ENCODE measurements around the gene MYO9B. TPM values are rescaled to one million over a fixed set of nuclear protein-coding genes. Genes with fewer than 3 reads are reported as not detected.

Gene MYO9B
- total RNA-seq, 1 experiment from 2014 or later = 68.3 TPM

DNA sequence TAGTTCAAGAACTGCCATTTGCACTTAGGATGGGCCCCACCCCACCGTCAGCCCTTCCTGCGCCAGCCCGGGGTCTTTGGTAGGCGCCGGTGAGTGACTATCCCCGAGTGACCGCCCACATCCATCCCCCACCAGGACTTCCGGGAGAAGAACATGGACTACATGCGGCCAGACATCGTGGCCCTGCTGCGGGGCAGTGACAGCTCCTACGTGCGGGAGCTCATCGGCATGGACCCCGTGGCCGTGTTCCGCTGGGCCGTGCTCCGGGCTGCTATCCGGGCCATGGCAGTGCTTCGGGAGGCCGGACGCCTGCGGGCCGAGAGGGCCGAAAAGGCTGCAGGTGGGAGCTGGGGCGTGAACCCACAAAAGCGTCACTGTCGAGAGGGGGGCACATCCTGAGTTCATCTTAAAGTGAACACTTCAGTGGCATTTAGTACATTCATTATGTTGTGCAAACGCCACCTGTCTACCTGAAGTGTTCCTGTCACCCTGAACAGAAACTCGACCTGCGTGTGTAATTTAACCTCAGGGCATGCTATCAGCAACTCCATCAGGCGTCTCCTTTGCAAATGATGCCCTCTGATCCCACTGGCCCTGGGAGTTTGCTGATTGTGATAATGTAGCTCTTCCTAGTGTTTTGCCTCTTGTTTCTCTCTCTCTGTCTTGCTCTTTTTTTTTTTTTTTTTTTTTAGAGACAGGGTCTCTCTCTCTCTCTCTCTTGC, 97.2 kb downstream of the MYO9B start:
- POLR2A ChIA-PET (ENCODE audit: unreplicated experiment) = no interaction called here
- H3K9ac ChIP-seq (ENCODE audit: low read length) = no peak overlapping the region
- DNase-seq = no peak
- TF ChIP-seq, protein P1, sequence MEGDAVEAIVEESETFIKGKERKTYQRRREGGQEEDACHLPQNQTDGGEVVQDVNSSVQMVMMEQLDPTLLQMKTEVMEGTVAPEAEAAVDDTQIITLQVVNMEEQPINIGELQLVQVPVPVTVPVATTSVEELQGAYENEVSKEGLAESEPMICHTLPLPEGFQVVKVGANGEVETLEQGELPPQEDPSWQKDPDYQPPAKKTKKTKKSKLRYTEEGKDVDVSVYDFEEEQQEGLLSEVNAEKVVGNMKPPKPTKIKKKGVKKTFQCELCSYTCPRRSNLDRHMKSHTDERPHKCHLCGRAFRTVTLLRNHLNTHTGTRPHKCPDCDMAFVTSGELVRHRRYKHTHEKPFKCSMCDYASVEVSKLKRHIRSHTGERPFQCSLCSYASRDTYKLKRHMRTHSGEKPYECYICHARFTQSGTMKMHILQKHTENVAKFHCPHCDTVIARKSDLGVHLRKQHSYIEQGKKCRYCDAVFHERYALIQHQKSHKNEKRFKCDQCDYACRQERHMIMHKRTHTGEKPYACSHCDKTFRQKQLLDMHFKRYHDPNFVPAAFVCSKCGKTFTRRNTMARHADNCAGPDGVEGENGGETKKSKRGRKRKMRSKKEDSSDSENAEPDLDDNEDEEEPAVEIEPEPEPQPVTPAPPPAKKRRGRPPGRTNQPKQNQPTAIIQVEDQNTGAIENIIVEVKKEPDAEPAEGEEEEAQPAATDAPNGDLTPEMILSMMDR (conservative IDR thresholded peaks at IDR 0.05; ENCODE audit: low read depth, low read length) = no peak
- no peak for TF ChIP-seq EZH2phosphoT487 (IDR thresholded peaks at IDR 0.05; ENCODE audit: borderline replicate concordance, low read length)
- TF ChIP-seq EZH2 (IDR thresholded peaks at IDR 0.05; ENCODE audit: low read length, unreplicated experiment) = no peak
- no peaks in the 10 kb centered on the region for H3K9me3 ChIP-seq (ENCODE audit: low read length)
- H3K9me2 ChIP-seq (replicated peaks; ENCODE audit: low read length) = no peaks in the 10 kb centered on the region
- H3K4me2 ChIP-seq (ENCODE audit: low read length) = no peak overlapping the region
- H3K27me3 ChIP-seq (ENCODE audit: low read length) = no peaks in the 10 kb centered on the region
- no peak overlapping the region for H2AFZ ChIP-seq (ENCODE audit: low read length)
- no peak overlapping the region for H3K27ac ChIP-seq (ENCODE audit: low read length)
- ATAC-seq = no peak
- peaks cover 36% of the 10 kb centered on the region for H3K36me3 ChIP-seq (ENCODE audit: low read depth, low read length)
- CTCF ChIA-PET = no interaction called here
- intact Hi-C loops (cut with micrococcal nuclease) = no loop called here
- no TSS peak for BruUV-seq (replicated peaks)
- H3K79me2 ChIP-seq (ENCODE audit: low read length) = no peaks in the 10 kb centered on the region
- H3F3A ChIP-seq (ENCODE audit: low read length, unreplicated experiment) = no peaks in the 10 kb centered on the region
- peaks cover 11% of the 10 kb centered on the region for H3K4me1 ChIP-seq (ENCODE audit: insufficient read depth, low read length)
- no peak overlapping the region for H3K4me3 ChIP-seq (ENCODE audit: low read length)
- no peaks in the 10 kb centered on the region for H4K20me1 ChIP-seq (ENCODE audit: low read length)

DNA sequence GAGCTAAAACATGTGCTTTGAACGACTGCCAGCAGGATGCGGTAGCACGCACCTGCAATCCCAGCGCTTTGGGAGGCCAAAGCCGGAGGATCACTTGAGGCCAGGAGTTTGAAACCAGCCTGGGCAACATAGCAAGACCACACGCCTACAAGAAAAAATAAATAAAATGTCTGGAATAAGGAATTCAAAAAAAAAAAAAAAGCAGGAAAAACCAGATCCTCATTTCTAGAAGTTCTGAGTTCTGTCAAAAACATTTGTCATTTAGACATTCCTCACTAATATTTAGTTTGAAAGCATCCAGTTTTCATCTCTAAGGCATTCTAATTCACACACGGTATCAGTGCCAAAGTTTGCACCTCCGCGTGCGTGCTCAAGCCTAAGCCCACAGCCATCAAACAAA, 102.7 kb downstream of the MYO9B start:
- no peaks in the 10 kb centered on the region for H3K79me2 ChIP-seq (ENCODE audit: low read length)
- H3K9me2 ChIP-seq (replicated peaks; ENCODE audit: low read length) = no peaks in the 10 kb centered on the region
- H3K36me3 ChIP-seq (ENCODE audit: low read depth, low read length) = 0 out of 2 replicates have a peak, but pooled peaks cover 8% of the 10 kb centered on the region
- no peak for DNase-seq
- CTCF ChIA-PET = no interaction called here
- intact Hi-C loops (cut with micrococcal nuclease) = no loop called here
- TF ChIP-seq EZH2phosphoT487 (IDR thresholded peaks at IDR 0.05; ENCODE audit: borderline replicate concordance, low read length) = no peak
- TF ChIP-seq, protein P1 (conservative IDR thresholded peaks at IDR 0.05; ENCODE audit: low read depth, low read length) = no peak
- TF ChIP-seq EZH2 (IDR thresholded peaks at IDR 0.05; ENCODE audit: low read length, unreplicated experiment) = no peak
- no peaks in the 10 kb centered on the region for H3K27me3 ChIP-seq (ENCODE audit: low read length)
- no peaks in the 10 kb centered on the region for H3K9me3 ChIP-seq (ENCODE audit: low read length)
- H3K27ac ChIP-seq (ENCODE audit: low read length) = no peak overlapping the region
- H4K20me1 ChIP-seq (ENCODE audit: low read length) = no peaks in the 10 kb centered on the region
- BruUV-seq (replicated peaks) = TSS peak; percentile 13
- H3F3A ChIP-seq (ENCODE audit: low read length, unreplicated experiment) = no peaks in the 10 kb centered on the region
- H3K9ac ChIP-seq (ENCODE audit: low read length) = no peak overlapping the region
- no peak overlapping the region for H3K4me3 ChIP-seq (ENCODE audit: low read length)
- no peak overlapping the region for H2AFZ ChIP-seq (ENCODE audit: low read length)
- no peak for ATAC-seq
- peaks cover 5% of the 10 kb centered on the region for H3K4me1 ChIP-seq (ENCODE audit: insufficient read depth, low read length)
- POLR2A ChIA-PET (ENCODE audit: unreplicated experiment) = no interaction called here
- H3K4me2 ChIP-seq (ENCODE audit: low read length) = no peak overlapping the region

DNA sequence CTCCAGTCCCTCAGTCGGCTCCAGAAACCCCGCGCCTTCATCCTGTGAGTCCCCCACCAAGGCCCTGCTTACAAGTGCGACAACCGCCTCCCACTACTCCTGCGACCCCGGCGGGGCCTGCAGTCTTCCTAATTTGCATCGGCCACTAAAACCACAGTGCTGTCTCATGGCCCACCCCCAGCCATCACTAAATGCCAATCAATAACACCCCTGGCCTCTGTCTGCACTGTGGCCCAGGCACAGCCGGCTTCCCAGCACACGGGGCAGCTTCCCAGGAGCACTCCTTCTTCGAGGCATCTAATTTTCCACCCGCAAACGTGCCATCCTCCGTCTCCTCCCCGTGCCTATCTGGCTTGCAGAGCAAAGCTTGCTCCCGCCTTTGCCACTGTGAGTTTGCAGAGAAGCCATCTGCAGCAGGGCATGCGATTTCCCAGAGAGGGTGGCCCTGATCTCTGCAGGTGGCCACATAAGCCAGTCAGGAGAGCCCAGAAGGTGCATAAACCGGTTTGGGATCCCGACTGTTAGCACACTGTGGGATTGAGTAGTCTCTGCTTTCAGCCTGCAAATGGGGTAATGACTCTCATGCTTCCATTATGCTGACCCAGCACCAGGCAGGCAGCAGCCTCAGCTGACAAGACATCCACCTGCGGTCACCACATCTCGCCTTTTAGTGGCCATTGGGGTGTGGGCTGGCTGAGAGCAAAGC, 105.6 kb downstream of the MYO9B start:
- Histone ChIP-seq H3F3A (ENCODE audit: low read length, unreplicated experiment) (no peaks in the 10 kb centered on the region), H3K9me2 (replicated peaks; ENCODE audit: low read length) (no peaks in the 10 kb centered on the region), H4K20me1 (ENCODE audit: low read length) (no peaks in the 10 kb centered on the region), H3K9me3 (ENCODE audit: low read length) (no peaks in the 10 kb centered on the region), H2AFZ (ENCODE audit: low read length) (no peak overlapping the region), H3K9ac (ENCODE audit: low read length) (no peak overlapping the region), H3K4me1 (ENCODE audit: insufficient read depth, low read length) (no peaks in the 10 kb centered on the region), H3K36me3 (ENCODE audit: low read depth, low read length) (no peaks in the 10 kb centered on the region), H3K27me3 (ENCODE audit: low read length) (no peaks in the 10 kb centered on the region), H3K4me2 (ENCODE audit: low read length) (no peak overlapping the region), H3K79me2 (ENCODE audit: low read length) (no peaks in the 10 kb centered on the region), H3K27ac (ENCODE audit: low read length) (no peak overlapping the region), H3K4me3 (ENCODE audit: low read length) (no peak overlapping the region)
- no TSS peak for BruUV-seq (replicated peaks)
- ATAC-seq (no peak), DNase-seq (no peak)
- TF ChIP-seq, protein P1 (conservative IDR thresholded peaks at IDR 0.05; ENCODE audit: low read depth, low read length) = no peak
- TF ChIP-seq EZH2 (IDR thresholded peaks at IDR 0.05; ENCODE audit: low read length, unreplicated experiment) = no peak
- no peak for TF ChIP-seq EZH2phosphoT487 (IDR thresholded peaks at IDR 0.05; ENCODE audit: borderline replicate concordance, low read length)
- intact Hi-C loops (cut with micrococcal nuclease) = no loop called here
- ChIA-PET POLR2A (ENCODE audit: unreplicated experiment) (no interaction called here), CTCF (no interaction called here)
